ENCODE measurements around the gene ACBD5.
"Not testable (repeated sequence)": the region's sequence is repeated elsewhere in the genome, so short reads cannot be mapped to it uniquely, and the experiment has no call there.

The ACBD5 gene

GRCh38 chr10:27241652-27242472 lies 1.3 kb upstream of the ACBD5 start:
- peak; percentile 62 for FAIRE-seq

GRCh38 chr10:27241010-27241651 lies 534 bp upstream of the ACBD5 start:
- FAIRE-seq (no peak), DNase-seq (ENCODE audit: insufficient read length, low spot score) (no peak)

More at GRCh38 chr10:27241652-27242472, 1.3 kb upstream of the ACBD5 start:
- peak; percentile 82 for DNase-seq (ENCODE audit: insufficient read length, low spot score)

GRCh38 chr10:27237531-27237930 lies 3.1 kb downstream of the ACBD5 start:
- not testable (repeated sequence) for FAIRE-seq; DNase-seq (ENCODE audit: insufficient read length, low spot score)

GRCh38 chr10:27236589-27237128 lies 3.9 kb downstream of the ACBD5 start:
- DNase-seq (ENCODE audit: insufficient read length, low spot score); FAIRE-seq: not testable (repeated sequence)

- no peak for FAIRE-seq
- DNase-seq (ENCODE audit: insufficient read length, low spot score), result no peak
Measured at GRCh38 chr10:27235706-27236105, 4.9 kb downstream of the ACBD5 start.

- no peak for FAIRE-seq
- no peak for DNase-seq (ENCODE audit: insufficient read length, low spot score)
Measured at GRCh38 chr10:27230022-27230421, 10.6 kb downstream of the ACBD5 start.

GRCh38 chr10:27225642-27226257 lies 14.8 kb downstream of the ACBD5 start:
- FAIRE-seq, result no peak
- DNase-seq (ENCODE audit: insufficient read length, low spot score), result no peak

- FAIRE-seq, result no peak
Measured at GRCh38 chr10:27225011-27225590, 15.5 kb downstream of the ACBD5 start.

GRCh38 chr10:27223964-27224363 lies 16.6 kb downstream of the ACBD5 start:
- DNase-seq (ENCODE audit: insufficient read length, low spot score), result no peak

More at GRCh38 chr10:27225011-27225590, 15.5 kb downstream of the ACBD5 start:
- DNase-seq (ENCODE audit: insufficient read length, low spot score), result no peak

GRCh38 chr10:27207350-27207749 lies 33.2 kb downstream of the ACBD5 start:
- DNase-seq (ENCODE audit: insufficient read length, low spot score) (no peak), FAIRE-seq (no peak)

More at GRCh38 chr10:27223964-27224363, 16.6 kb downstream of the ACBD5 start:
- FAIRE-seq, result no peak

GRCh38 chr10:27203806-27204205 lies 36.8 kb downstream of the ACBD5 start:
- no peak for FAIRE-seq

GRCh38 chr10:27197980-27198620 lies 42.5 kb downstream of the ACBD5 start:
- FAIRE-seq (no peak), DNase-seq (ENCODE audit: insufficient read length, low spot score) (no peak)

More at GRCh38 chr10:27203806-27204205, 36.8 kb downstream of the ACBD5 start:
- no peak for DNase-seq (ENCODE audit: insufficient read length, low spot score)

- DNase-seq (ENCODE audit: insufficient read length, low spot score) (peak; percentile 89), FAIRE-seq (peak; percentile 46)
Measured at GRCh38 chr10:27192284-27192683, 48.3 kb downstream of the ACBD5 start.

GRCh38 chr10:27190508-27190907 lies 50.1 kb downstream of the ACBD5 start:
- FAIRE-seq (no peak), DNase-seq (ENCODE audit: insufficient read length, low spot score) (no peak)

- no peak for DNase-seq (ENCODE audit: insufficient read length, low spot score)
- FAIRE-seq, result no peak
Measured at GRCh38 chr10:27188897-27189296, 51.7 kb downstream of the ACBD5 start.

GRCh38 chr10:27188259-27188658 lies 52.3 kb downstream of the ACBD5 start:
- DNase-seq (ENCODE audit: insufficient read length, low spot score), result no peak
- no peak for FAIRE-seq

- FAIRE-seq (no peak), DNase-seq (ENCODE audit: insufficient read length, low spot score) (no peak)
Measured at GRCh38 chr10:27169849-27170248, 70.7 kb downstream of the ACBD5 start.

GRCh38 chr10:27158421-27158820 lies 82.2 kb downstream of the ACBD5 start:
- no peak for FAIRE-seq
- DNase-seq (ENCODE audit: insufficient read length, low spot score), result no peak

GRCh38 chr10:27157150-27157549 lies 83.4 kb downstream of the ACBD5 start:
- DNase-seq (ENCODE audit: insufficient read length, low spot score) (no peak), FAIRE-seq (no peak)

GRCh38 chr10:27156566-27156965 lies 84.0 kb downstream of the ACBD5 start:
- FAIRE-seq, result not testable (repeated sequence)

More at GRCh38 chr10:27156566-27156965, 84.0 kb downstream of the ACBD5 start:
- not testable (repeated sequence) for DNase-seq (ENCODE audit: insufficient read length, low spot score)
